Prostate gland (tissue), 2 donors: ENCODE results near the gene FANK1.

Source experiments
- POLR2AphosphoS5 ChIP-seq: sonication (generic); formaldehyde crosslinking; IDR thresholded peaks from one replicate; pipeline ENCODE4 v1.6.1; 2017; ENCODE audit warnings: antibody characterized with exemption
- TF ChIP-seq, protein P1 (sequence below), 4 experiments: fragments of 200-600 bp in 2 of 4; fragments of 450-650 bp in 2 of 4; sonication (generic) in 2 of 4; IDR thresholded peaks; 1 replicate in 3 of 4; 2 replicates in 1 of 4; pipeline ENCODE4 v1.5.1; 2016 to 2019; ENCODE audit warnings: antibody characterized with exemption in 4 of 4, mild to moderate bottlenecking in 2 of 4, moderate library complexity in 2 of 4

- no peak for TF ChIP-seq POLR2AphosphoS5
- TF ChIP-seq, protein P1, sequence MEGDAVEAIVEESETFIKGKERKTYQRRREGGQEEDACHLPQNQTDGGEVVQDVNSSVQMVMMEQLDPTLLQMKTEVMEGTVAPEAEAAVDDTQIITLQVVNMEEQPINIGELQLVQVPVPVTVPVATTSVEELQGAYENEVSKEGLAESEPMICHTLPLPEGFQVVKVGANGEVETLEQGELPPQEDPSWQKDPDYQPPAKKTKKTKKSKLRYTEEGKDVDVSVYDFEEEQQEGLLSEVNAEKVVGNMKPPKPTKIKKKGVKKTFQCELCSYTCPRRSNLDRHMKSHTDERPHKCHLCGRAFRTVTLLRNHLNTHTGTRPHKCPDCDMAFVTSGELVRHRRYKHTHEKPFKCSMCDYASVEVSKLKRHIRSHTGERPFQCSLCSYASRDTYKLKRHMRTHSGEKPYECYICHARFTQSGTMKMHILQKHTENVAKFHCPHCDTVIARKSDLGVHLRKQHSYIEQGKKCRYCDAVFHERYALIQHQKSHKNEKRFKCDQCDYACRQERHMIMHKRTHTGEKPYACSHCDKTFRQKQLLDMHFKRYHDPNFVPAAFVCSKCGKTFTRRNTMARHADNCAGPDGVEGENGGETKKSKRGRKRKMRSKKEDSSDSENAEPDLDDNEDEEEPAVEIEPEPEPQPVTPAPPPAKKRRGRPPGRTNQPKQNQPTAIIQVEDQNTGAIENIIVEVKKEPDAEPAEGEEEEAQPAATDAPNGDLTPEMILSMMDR (IDR thresholded peaks at IDR 0.05), result no peak
Observed at GRCh38 chr10:125925262-125925834, 29.0 kb downstream of the FANK1 start.
